SK-N-SH (cell line): ENCODE results near the gene PIP4K2C.

ENCODE experiments used
- CHD2 ChIP-seq: fragments of 150-350 bp; IDR thresholded peaks from 2 replicates; pipeline ENCODE4 v1.6.1; 2018; ENCODE audit warnings: low read length; ENCODE audit not compliant: partially characterized antibody
- EZH2phosphoT487 ChIP-seq: fragments of 200-600 bp; sonication (generic); IDR thresholded peaks from 2 replicates; pipeline ENCODE4 v1.6.1; 2017; ENCODE audit warnings: low read depth, mixed run types, mild to moderate bottlenecking, antibody characterized with exemption, moderate library complexity, borderline replicate concordance
- SIN3A ChIP-seq: IDR thresholded peaks from 2 replicates; pipeline ENCODE4 v1.6.1; 2012; ENCODE audit warnings: low read depth, mild to moderate bottlenecking, low read length, moderate library complexity, borderline replicate concordance
- TAF1 ChIP-seq: IDR thresholded peaks from 2 replicates; pipeline ENCODE4 v1.6.1; 2012; ENCODE audit warnings: low read depth, mild to moderate bottlenecking, low read length, moderate library complexity, borderline replicate concordance
- TF ChIP-seq, protein P1 (sequence below): fragments of 200-600 bp; sonication (generic); IDR thresholded peaks from 2 replicates; pipeline ENCODE4 v1.6.1; 2017; ENCODE audit warnings: antibody characterized with exemption, mild to moderate bottlenecking, moderate library complexity

DNA sequence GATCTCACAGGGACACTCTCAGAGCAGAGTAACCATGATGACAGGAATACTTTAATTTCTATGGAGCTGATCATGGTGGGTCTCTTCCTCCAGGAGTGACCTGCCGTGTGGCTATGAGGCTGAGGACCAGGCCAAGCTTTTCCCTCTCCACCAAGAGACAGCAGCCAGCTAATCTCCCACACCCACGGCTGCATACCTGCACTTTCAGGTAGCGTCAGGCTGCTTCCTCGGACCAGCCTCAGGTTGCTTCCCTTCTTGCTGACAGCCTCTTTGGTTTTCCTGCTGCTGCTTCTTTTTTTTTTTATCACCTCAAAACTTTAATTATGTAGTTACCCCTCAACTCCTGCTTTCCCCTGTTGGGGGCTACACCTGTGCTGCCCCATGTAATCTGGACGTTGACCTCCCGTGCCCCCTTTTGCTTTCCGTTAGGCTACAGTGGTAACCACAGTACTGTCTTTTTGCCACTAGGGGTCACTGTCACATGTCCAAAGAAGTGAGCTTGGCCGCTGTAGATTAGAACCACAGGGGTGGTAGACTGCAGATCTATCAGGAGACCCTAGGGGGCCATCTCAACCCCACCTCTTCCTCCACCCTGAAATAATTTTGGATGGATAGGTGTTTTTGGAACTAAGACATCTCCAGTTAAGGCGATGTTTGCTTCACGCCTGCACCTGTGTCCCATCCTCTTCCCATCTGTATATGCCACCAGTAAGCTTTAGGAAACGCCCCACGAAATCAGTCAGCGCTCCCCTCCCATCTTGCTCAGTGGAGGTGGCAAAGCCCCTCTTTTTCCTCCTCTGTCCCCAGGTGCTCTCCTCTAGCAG is 7.8 kb upstream of the PIP4K2C start:
- TF ChIP-seq, protein P1, sequence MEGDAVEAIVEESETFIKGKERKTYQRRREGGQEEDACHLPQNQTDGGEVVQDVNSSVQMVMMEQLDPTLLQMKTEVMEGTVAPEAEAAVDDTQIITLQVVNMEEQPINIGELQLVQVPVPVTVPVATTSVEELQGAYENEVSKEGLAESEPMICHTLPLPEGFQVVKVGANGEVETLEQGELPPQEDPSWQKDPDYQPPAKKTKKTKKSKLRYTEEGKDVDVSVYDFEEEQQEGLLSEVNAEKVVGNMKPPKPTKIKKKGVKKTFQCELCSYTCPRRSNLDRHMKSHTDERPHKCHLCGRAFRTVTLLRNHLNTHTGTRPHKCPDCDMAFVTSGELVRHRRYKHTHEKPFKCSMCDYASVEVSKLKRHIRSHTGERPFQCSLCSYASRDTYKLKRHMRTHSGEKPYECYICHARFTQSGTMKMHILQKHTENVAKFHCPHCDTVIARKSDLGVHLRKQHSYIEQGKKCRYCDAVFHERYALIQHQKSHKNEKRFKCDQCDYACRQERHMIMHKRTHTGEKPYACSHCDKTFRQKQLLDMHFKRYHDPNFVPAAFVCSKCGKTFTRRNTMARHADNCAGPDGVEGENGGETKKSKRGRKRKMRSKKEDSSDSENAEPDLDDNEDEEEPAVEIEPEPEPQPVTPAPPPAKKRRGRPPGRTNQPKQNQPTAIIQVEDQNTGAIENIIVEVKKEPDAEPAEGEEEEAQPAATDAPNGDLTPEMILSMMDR, result peak; percentile 98
- TF ChIP-seq CHD2 (peak; percentile 26), TAF1 (no peak), SIN3A (no peak), EZH2phosphoT487 (no peak)
